Retinal pigment epithelial cell (primary cell): ENCODE data around the gene WBP2.

Experiments used
- DNase-seq: peaks from one replicate; pipeline ENCODE4 v3.0.0-alpha.2; 2010; ENCODE audit warnings: low read depth
- H3K4me3 ChIP-seq: 2 replicates; pipeline ENCODE4 v1.5.1; 2011; ENCODE audit warnings: mild to moderate bottlenecking, low read length, control low read depth, moderate library complexity
- TF ChIP-seq, protein P1 (sequence below): conservative IDR thresholded peaks from 2 replicates; pipeline ENCODE4 v1.5.1; 2011; ENCODE audit warnings: low read depth, low read length, control low read depth, inconsistent platforms

The WBP2 gene

DNA sequence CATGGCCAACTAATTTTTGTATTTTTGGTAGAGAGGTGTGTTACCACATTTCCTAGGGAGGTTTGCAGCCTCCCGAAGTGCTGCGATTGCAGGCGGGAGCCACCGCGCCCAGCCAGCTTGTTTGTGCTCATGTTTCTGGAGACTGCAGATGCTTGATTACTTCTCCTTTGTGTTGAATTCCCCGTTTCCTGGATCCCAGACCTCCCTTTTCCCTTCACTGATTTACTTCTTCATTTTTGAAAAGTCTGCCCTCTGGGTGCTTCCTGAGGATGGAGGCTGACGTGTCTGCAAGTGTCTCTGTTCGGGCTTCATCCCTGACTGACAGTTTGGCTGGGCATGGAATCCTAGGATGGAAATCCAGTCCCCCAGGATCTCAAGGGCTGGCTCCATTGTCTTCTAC, 30.3 kb upstream of the WBP2 start:
- DNase-seq = no peak
- H3K4me3 ChIP-seq = no peak overlapping the region
- TF ChIP-seq, protein P1, sequence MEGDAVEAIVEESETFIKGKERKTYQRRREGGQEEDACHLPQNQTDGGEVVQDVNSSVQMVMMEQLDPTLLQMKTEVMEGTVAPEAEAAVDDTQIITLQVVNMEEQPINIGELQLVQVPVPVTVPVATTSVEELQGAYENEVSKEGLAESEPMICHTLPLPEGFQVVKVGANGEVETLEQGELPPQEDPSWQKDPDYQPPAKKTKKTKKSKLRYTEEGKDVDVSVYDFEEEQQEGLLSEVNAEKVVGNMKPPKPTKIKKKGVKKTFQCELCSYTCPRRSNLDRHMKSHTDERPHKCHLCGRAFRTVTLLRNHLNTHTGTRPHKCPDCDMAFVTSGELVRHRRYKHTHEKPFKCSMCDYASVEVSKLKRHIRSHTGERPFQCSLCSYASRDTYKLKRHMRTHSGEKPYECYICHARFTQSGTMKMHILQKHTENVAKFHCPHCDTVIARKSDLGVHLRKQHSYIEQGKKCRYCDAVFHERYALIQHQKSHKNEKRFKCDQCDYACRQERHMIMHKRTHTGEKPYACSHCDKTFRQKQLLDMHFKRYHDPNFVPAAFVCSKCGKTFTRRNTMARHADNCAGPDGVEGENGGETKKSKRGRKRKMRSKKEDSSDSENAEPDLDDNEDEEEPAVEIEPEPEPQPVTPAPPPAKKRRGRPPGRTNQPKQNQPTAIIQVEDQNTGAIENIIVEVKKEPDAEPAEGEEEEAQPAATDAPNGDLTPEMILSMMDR = no peak

GRCh38 chr17:75881678-75882454, 26.7 kb upstream of the WBP2 start:
- TF ChIP-seq, protein P1 = no peak
- DNase-seq = no peak
- H3K4me3 ChIP-seq = no peak overlapping the region

DNA sequence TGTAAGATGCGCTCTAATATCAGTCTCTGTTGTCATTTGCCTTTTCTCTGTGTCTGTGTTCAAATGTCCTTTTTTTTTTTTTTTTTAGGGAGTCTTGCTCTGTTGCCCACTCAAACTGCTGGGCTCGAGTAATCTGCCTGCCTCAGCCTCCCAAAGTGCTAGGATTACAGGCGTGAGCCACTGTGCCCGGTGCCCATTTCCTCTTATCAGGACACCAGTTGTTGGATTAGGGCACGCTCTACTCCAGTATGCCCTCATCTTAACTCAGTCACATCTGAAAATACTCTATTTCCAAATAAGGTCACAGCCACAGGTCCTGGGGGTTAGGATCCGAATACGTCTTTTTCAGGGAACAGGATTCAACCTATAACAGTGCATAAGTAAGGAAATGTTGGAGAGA, 25.1 kb upstream of the WBP2 start:
- TF ChIP-seq, protein P1 = no peak
- no peak for DNase-seq
- H3K4me3 ChIP-seq = no peak overlapping the region

GRCh38 chr17:75878174-75878998, 23.3 kb upstream of the WBP2 start, which contains the start of gene TRIM47:
Gene TRIM47, minus strand, starts transcription at chr17:75878581. Its CDS starts 33 bp downstream, at chr17:75878548.
- peak within 1 kb of the TSS; percentile 75 for H3K4me3 ChIP-seq
- DNase-seq = no peak
- TF ChIP-seq, protein P1 = peak; percentile 21

DNA sequence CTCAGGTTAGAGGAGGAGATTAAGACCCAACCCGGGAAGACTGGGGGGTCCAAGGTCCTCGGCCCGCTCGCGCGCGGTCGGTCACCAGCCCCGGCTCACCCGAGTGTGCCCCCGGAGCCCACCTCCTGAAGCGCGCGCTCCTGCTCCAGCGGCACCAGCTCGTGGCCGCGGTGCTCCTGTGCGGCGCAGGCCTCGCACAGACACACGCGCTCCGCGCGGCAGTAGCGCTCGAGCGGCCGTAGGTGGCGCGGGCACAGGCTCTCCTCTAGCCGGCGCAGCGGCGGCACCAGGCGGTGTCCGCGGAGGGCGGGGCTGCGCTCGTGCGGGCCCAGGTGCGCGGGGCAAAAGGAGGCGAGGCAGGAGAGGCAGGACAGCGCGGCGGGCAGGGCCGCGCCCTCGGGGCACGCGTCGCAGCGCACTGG, 22.6 kb upstream of the WBP2 start:
- H3K4me3 ChIP-seq = peak overlapping the region; percentile 75
- TF ChIP-seq, protein P1 = peak; percentile 51
- no peak for DNase-seq

- H3K4me3 ChIP-seq = peak overlapping the region; percentile 75
- peak; percentile 92 for DNase-seq
- TF ChIP-seq, protein P1 = no peak
Observed at GRCh38 chr17:75876938-75877751, 22.0 kb upstream of the WBP2 start.
